B cell (primary cell): ENCODE measurements around the gene STOX1.

Source experiments
- EZH2 ChIP-seq: IDR thresholded peaks from 2 replicates; pipeline ENCODE4 v1.6.1; 2012; ENCODE audit warnings: borderline replicate concordance, low read depth, mild to moderate bottlenecking, moderate library complexity, low read length; ENCODE audit not compliant: insufficient read depth, poor library complexity, severe bottlenecking
- TF ChIP-seq, protein P1 (sequence below): fragments of 200-600 bp; IDR thresholded peaks from one replicate; pipeline ENCODE4 v1.8.0; 2022; ENCODE audit warnings: antibody characterized with exemption, mild to moderate bottlenecking

DNA sequence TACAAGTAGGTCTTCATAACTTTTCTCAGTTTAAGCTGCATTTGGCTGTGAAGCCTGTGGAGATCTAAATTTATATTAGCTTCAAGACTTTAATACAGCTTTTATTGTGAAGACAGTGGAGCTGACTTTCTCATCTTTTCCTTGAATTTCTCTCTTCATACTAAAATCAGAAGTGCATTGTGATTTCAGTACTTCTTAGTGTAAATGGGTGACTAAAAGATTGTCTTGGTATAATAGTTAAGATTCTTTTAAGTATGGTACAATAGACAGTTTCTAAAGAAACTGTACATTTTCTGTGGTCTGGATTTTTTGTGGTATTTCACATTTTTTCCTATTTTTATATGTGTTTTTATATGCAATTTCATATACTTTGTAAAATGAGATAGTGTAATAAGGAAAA is 107.7 kb downstream of the STOX1 start:
- no peak for TF ChIP-seq EZH2
- TF ChIP-seq, protein P1, sequence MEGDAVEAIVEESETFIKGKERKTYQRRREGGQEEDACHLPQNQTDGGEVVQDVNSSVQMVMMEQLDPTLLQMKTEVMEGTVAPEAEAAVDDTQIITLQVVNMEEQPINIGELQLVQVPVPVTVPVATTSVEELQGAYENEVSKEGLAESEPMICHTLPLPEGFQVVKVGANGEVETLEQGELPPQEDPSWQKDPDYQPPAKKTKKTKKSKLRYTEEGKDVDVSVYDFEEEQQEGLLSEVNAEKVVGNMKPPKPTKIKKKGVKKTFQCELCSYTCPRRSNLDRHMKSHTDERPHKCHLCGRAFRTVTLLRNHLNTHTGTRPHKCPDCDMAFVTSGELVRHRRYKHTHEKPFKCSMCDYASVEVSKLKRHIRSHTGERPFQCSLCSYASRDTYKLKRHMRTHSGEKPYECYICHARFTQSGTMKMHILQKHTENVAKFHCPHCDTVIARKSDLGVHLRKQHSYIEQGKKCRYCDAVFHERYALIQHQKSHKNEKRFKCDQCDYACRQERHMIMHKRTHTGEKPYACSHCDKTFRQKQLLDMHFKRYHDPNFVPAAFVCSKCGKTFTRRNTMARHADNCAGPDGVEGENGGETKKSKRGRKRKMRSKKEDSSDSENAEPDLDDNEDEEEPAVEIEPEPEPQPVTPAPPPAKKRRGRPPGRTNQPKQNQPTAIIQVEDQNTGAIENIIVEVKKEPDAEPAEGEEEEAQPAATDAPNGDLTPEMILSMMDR: no peak
